HepG2 (cell line): ENCODE measurements around the gene SRP14. TPM values are rescaled to one million over a fixed set of nuclear protein-coding genes. Genes with fewer than 3 reads are reported as not detected.

ENCODE experiments used
- AGO2 ChIP-seq: fragments of 200-400 bp; formaldehyde crosslinking; optimal IDR thresholded peaks from 2 replicates; pipeline ENCODE3; 2017; ENCODE audit warnings: mild to moderate bottlenecking, low read depth, low read length, moderate library complexity
- ARHGAP35 ChIP-seq: sonication (generic); formaldehyde crosslinking; IDR thresholded peaks from 2 replicates; pipeline ENCODE4 v1.9.0; 2022; ENCODE audit warnings: mild to moderate bottlenecking, inconsistent platforms, moderate library complexity, missing genetic modification reagents, borderline replicate concordance
- ARID2 ChIP-seq: sonication (generic); formaldehyde crosslinking; IDR thresholded peaks from 2 replicates; pipeline ENCODE4 v1.8.1; 2022; ENCODE audit warnings: mild to moderate bottlenecking, missing genetic modification reagents, borderline replicate concordance
- ATF6 ChIP-seq: sonication (generic); formaldehyde crosslinking; conservative IDR thresholded peaks from 2 replicates; pipeline ENCODE4 v1.4.0; 2020; ENCODE audit warnings: missing genetic modification reagents
- DNMT3B ChIP-seq: conservative IDR thresholded peaks from 2 replicates; pipeline ENCODE4 v1.6.1; 2016; ENCODE audit warnings: missing biosample characterization, control low read depth
- LBX2 ChIP-seq: sonication (generic); formaldehyde crosslinking; IDR thresholded peaks from 2 replicates; pipeline ENCODE4 v1.5.0; 2020; ENCODE audit warnings: missing genetic modification reagents, mild to moderate bottlenecking, borderline replicate concordance
- LCORL ChIP-seq, 2 experiments: fragments of 450-650 bp in 1 of 2; sonication (generic) in 1 of 2; formaldehyde crosslinking in 1 of 2; IDR thresholded peaks; 2 replicates each; pipeline versions ENCODE4 v1.5.0 to v1.6.1; 2017 to 2020; ENCODE audit warnings: antibody characterized with exemption in 1 of 2, missing genetic modification reagents in 1 of 2
- MXD3 ChIP-seq: IDR thresholded peaks from 2 replicates; pipeline ENCODE4 v1.6.1; 2016; ENCODE audit warnings: mild to moderate bottlenecking, missing biosample characterization, missing genetic modification reagents
- PAWR ChIP-seq: sonication (generic); formaldehyde crosslinking; IDR thresholded peaks from 2 replicates; pipeline ENCODE4 v1.4.0; 2020; ENCODE audit warnings: missing genetic modification reagents, mild to moderate bottlenecking, borderline replicate concordance
- PHB2 ChIP-seq: fragments of 450-650 bp; IDR thresholded peaks from 2 replicates; pipeline ENCODE4 v1.6.1; 2018; ENCODE audit not compliant: partially characterized antibody
- PTBP1 ChIP-seq: fragments of 200-400 bp; formaldehyde crosslinking; IDR thresholded peaks from 2 replicates; pipeline ENCODE4 v1.6.1; 2018; ENCODE audit warnings: low read length, low read depth; ENCODE audit not compliant: poor library complexity, severe bottlenecking
- RNF2 ChIP-seq: fragments of 450-650 bp; conservative IDR thresholded peaks from 2 replicates; pipeline ENCODE4 v1.6.1; 2016; ENCODE audit warnings: low read depth
- SMAD9 ChIP-seq: sonication (generic); formaldehyde crosslinking; IDR thresholded peaks from 2 replicates; pipeline ENCODE4 v1.5.1; 2020; ENCODE audit warnings: mild to moderate bottlenecking, missing genetic modification reagents
- YEATS2 ChIP-seq: sonication (generic); formaldehyde crosslinking; IDR thresholded peaks from 2 replicates; pipeline ENCODE4 v1.4.0; 2020; ENCODE audit warnings: missing genetic modification reagents, borderline replicate concordance
- ZBTB20 ChIP-seq: sonication (generic); formaldehyde crosslinking; IDR thresholded peaks from 2 replicates; pipeline ENCODE4 v1.8.1; 2023; ENCODE audit warnings: missing genetic modification reagents, low read depth, mild to moderate bottlenecking, borderline replicate concordance
- ZFYVE20 ChIP-seq: sonication (generic); formaldehyde crosslinking; IDR thresholded peaks from 2 replicates; pipeline ENCODE4 v1.8.0; 2023; ENCODE audit warnings: low read depth, mild to moderate bottlenecking, moderate library complexity, missing genetic modification reagents, borderline replicate concordance
- ZNF484 ChIP-seq: sonication (generic); formaldehyde crosslinking; IDR thresholded peaks from 2 replicates; pipeline ENCODE4 v1.5.1; 2020; ENCODE audit warnings: mild to moderate bottlenecking, low read depth, missing genetic modification reagents, borderline replicate concordance
- ZNF501 ChIP-seq: sonication (generic); formaldehyde crosslinking; IDR thresholded peaks from 2 replicates; pipeline ENCODE4 v1.5.1; 2020; ENCODE audit warnings: mild to moderate bottlenecking, moderate library complexity, missing genetic modification reagents
- ZNF558 ChIP-seq: sonication (generic); formaldehyde crosslinking; IDR thresholded peaks from 2 replicates; pipeline ENCODE4 v1.9.0; 2022; ENCODE audit warnings: mild to moderate bottlenecking, missing genetic modification reagents, borderline replicate concordance
- polyA plus RNA-seq, 8 experiments: library from polyadenylated mRNA; depleted of rRNA in 3 of 8; stranded (reverse) in 7 of 8; unstranded in 1 of 8; fragments of >200 nt; fragmentation: Illumina TruSeq in 4 of 8; extraction: Trizol in 4 of 8; gene quantifications; 2 replicates each; pipeline versions ENCODE4 v1.2.1 to v1.2.3, GENCODE V29; 2011 to 2016; ENCODE audit warnings: low read depth in 4 of 8, missing spikeins in 1 of 8, mixed read lengths in 1 of 8; ENCODE audit not compliant: insufficient read depth in 1 of 8
- total RNA-seq, 5 experiments: library from RNA; depleted of rRNA; stranded (reverse); fragments of >200 nt; fragmentation: Illumina TruSeq; extraction: Trizol; gene quantifications; 2 replicates each; pipeline ENCODE4 v1.2.3, GENCODE V29; 2016; ENCODE audit warnings: low read depth in 1 of 5
- TF ChIP-seq, protein P1 (sequence below): sonication (generic); formaldehyde crosslinking; IDR thresholded peaks from 2 replicates; pipeline ENCODE4 v1.4.0; 2020; ENCODE audit warnings: missing genetic modification reagents
- TF ChIP-seq, protein P2 (sequence below): IDR thresholded peaks from 2 replicates; pipeline ENCODE4 v1.6.1; 2016
- TF ChIP-seq, protein P3 (sequence below): sonication (generic); formaldehyde crosslinking; IDR thresholded peaks from 2 replicates; pipeline ENCODE4 v1.9.0; 2021; ENCODE audit warnings: missing genetic modification reagents, mild to moderate bottlenecking, borderline replicate concordance

SRP14 gene
- total and polyA plus RNA-seq, 2 of the 13 experiments (the other 11 are each of a cell fraction or from before 2014, with no cell fraction given), result 208 to 356 TPM

DNA sequence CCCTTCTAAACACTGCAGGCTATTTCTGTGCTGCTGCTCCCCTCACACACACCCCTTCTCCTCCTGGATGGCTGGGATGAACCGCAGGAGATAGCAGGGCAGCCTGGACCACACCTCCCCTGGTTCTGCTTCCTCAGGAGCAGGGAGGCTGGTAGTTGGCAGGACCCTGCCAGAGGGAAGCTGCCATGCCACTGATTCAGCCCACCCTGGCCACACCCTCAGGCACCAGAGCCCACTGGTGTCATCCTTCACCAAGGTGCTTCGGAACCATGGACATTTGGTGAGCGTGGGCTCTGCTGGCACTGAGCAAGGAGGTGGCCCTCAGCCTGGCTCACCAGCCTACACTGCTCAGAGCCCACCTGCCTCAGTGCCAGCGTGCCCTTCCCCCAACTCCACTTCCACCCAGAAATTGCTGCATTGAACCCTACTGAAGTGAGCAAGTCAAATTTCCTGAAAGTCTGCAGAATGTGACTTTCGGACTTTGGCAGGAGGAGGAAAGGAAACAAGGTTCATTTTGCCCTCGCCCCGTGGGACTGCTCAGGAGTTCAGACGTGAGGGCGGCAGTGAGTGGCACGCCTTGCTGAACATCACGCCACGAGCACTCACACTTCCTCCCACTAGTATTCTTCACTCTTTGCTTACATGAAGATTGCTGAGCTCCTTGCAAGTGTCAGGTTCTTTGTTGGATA lies 43.4 kb upstream of the SRP14 start (continued):
- no peak for TF ChIP-seq PTBP1
- no peak for TF ChIP-seq PHB2
- TF ChIP-seq, protein P1, sequence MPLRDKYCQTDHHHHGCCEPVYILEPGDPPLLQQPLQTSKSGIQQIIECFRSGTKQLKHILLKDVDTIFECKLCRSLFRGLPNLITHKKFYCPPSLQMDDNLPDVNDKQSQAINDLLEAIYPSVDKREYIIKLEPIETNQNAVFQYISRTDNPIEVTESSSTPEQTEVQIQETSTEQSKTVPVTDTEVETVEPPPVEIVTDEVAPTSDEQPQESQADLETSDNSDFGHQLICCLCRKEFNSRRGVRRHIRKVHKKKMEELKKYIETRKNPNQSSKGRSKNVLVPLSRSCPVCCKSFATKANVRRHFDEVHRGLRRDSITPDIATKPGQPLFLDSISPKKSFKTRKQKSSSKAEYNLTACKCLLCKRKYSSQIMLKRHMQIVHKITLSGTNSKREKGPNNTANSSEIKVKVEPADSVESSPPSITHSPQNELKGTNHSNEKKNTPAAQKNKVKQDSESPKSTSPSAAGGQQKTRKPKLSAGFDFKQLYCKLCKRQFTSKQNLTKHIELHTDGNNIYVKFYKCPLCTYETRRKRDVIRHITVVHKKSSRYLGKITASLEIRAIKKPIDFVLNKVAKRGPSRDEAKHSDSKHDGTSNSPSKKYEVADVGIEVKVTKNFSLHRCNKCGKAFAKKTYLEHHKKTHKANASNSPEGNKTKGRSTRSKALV (CRISPR knock-in tag), result no peak
- TF ChIP-seq MXD3 (CRISPR knock-in tag), result no peak; the same call in 1 of the 2 replicates
- TF ChIP-seq ZFYVE20, result no peak
- TF ChIP-seq ZNF501 (CRISPR knock-in tag), result 0 out of 2 replicates have a peak, but pooled peaks have one; percentile 25
- TF ChIP-seq ARHGAP35 (CRISPR knock-in tag), result no peak
- TF ChIP-seq SMAD9 (CRISPR knock-in tag), result no peak
- TF ChIP-seq ARID2 (CRISPR knock-in tag), result no peak
- peak; percentile 48 for TF ChIP-seq AGO2
- TF ChIP-seq LBX2, result no peak
- TF ChIP-seq ZNF558 (CRISPR knock-in tag), result no peak
- no peak for TF ChIP-seq YEATS2 (CRISPR knock-in tag)
- no peak for TF ChIP-seq ZBTB20 (CRISPR knock-in tag)
- TF ChIP-seq, protein P2, sequence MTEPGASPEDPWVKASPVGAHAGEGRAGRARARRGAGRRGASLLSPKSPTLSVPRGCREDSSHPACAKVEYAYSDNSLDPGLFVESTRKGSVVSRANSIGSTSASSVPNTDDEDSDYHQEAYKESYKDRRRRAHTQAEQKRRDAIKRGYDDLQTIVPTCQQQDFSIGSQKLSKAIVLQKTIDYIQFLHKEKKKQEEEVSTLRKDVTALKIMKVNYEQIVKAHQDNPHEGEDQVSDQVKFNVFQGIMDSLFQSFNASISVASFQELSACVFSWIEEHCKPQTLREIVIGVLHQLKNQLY (CRISPR knock-in tag), result 0 out of 2 replicates have a peak, but pooled peaks have one; percentile 23
- TF ChIP-seq DNMT3B, result no peak
- no peak for TF ChIP-seq RNF2
- TF ChIP-seq, protein P3, sequence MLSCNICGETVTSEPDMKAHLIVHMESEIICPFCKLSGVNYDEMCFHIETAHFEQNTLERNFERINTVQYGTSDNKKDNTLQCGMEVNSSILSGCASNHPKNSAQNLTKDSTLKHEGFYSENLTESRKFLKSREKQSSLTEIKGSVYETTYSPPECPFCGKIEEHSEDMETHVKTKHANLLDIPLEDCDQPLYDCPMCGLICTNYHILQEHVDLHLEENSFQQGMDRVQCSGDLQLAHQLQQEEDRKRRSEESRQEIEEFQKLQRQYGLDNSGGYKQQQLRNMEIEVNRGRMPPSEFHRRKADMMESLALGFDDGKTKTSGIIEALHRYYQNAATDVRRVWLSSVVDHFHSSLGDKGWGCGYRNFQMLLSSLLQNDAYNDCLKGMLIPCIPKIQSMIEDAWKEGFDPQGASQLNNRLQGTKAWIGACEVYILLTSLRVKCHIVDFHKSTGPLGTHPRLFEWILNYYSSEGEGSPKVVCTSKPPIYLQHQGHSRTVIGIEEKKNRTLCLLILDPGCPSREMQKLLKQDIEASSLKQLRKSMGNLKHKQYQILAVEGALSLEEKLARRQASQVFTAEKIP (CRISPR knock-in tag), result no peak
- no peak for TF ChIP-seq ATF6 (CRISPR knock-in tag)
- TF ChIP-seq PAWR, result no peak
- no peak for TF ChIP-seq ZNF484
- no peak for TF ChIP-seq LCORL (IDR thresholded peaks at IDR 0.05)
- peak; percentile 35 for TF ChIP-seq LCORL (CRISPR knock-in tag; IDR thresholded peaks at IDR 0.05)
